Lung microvascular endothelial cell (primary cell): ENCODE measurements around the gene MYT1. TPM values are rescaled to one million over a fixed set of nuclear protein-coding genes. Genes with fewer than 3 reads are reported as not detected.
"Not testable (repeated sequence)": the region's sequence is repeated elsewhere in the genome, so short reads cannot be mapped to it uniquely, and the experiment has no call there.

Experiments used
- DNase-seq, 2 donors: peaks; one replicate each; pipeline versions ENCODE4 v3.0.0 to v3.0.0-alpha.2; 2010; ENCODE audit warnings: low read depth in 2 of 2
- total RNA-seq: library from RNA; depleted of rRNA; stranded (reverse); fragments of >200 nt; gene quantifications from 2 replicates; pipeline ENCODE4 v1.2.1, GENCODE V29; 2014

The MYT1 gene
- total RNA-seq, 1 donor from 2014 or later = under 0.01 TPM

DNA sequence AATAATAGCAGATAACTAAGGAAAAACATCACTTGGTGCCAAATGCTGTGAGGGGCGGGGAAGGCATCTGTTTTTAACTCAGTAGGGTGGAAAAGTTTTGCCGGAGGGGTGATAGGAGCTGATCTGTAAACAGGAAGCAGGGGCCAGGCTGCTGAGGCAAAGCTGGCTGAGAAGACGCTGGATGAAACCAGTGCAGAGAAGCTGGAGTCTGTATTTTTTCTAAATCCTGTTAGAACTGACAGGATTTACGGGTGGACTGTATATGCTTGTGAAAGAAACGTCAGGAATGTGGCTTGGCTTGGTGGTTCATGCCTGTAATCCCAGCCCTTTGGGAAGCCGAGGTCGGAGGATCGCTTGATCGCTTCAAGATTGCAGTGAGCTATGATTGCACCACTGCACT lies 96.9 kb downstream of the MYT1 start:
- peak; percentile 67 to 90 for DNase-seq

DNA sequence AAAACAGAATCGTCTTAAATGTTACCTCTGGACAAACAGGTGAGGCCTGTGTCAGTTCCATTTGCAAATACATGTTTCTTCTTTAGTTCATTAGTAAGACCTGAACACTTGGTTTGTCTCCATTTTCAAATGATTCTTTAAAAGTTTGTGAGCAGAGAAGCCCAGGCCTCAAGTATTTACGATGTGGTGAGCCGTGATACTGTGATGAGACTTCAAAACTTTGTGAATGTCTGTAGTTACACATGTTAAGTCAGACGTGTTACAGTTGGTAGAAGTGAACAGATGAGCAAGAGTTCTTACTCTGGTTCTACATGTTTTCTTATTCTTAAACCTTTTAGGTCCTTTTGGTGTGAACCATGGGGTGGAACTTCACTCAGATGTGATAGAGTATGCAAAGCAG lies 99.8 kb downstream of the MYT1 start:
- DNase-seq = no peak

DNA sequence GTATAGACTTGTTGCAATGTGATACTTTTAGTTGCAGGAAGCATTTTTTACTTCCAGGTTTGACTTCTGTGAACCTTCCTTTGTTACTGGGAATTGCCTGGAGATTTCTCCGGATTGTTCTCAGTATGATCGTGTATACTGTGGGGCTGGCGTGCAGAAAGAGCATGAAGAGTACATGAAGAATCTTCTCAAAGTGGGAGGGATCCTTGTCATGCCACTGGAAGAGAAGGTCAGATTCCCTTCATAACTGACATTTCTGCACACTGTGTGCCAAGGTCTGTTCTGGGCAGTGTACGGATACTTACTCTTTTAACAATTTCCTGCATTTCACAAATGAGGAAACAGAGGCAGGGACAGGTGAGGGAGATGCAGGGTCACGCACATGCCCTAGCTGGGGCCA lies 100.9 kb downstream of the MYT1 start:
- DNase-seq = no peak

DNA sequence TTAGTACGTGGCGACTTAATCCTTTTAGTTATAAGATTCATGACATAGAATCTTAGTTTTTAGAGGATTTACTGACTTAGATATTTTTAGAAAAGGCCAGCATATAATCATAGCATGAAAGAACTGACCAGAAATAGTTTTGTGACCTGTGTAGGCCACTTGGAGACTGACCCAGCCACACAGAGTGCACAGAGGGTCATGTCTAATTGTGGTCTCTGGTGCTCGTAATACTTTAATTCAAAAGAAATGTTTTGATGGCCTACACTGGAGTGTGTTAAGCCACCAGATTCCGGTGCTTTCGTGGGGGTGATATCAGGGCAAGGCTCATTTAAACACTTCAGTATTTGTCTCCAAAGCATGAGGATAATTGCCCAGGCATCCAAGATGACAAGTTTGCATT lies 102.7 kb downstream of the MYT1 start:
- DNase-seq = no peak

DNA sequence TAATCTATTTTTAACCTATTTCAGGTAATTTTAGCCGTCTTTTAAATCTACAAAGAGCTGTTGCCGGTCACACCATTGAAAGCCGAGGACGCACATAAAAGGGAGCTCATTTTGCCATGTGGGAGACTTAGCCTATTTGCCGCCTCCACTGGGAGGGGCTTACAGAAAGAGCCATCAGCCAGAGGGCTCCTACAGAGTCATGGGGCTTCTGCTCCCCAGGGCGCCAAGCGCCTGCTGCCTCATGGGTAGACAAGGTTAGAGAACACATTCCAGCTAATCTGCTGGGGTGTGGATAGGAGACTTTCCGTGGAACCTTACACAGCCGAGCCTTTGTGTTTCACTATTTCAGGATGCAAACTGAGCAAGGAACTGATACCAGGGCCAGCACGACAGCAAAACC lies 103.9 kb downstream of the MYT1 start:
- no peak for DNase-seq

DNA sequence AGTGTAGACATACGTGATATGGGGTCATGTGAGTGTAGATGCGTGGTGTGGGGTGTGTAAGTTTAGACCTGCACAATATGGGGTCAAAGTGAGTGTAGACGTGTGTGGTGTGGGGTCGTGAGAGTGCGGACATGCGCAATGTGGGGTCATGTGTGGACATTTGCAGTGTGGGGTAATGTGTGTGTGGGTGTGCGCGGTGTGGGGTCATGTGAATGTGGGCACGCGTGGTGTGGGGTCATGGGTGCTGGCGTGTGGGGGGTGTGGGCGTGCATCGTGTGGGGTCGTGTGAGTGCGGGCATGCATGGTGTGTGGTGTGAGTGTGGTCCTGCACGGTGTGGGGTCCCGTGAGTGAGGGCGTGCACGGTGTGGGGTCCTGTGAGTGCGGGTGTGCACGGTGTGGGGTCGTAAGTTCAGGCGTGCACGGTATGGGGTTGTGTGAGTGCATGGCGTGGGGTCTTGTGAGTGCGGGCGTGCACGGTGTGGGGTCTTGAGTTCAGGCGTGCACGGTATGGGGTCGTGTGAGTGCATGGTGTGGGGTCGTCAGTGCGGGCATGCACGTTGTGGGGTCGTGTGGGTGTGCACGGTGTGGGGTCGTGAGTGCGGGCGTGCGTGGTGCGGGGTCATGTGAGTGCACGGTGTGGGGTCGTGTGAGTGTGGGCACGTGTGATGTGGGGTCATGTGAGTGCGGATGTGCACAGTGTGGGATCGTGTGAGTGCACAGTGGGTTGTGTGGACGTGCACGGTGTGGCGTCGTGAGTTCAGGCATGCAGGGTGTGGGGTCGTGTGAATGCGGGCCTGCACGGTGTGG lies 105.6 kb downstream of the MYT1 start:
- no peak for DNase-seq

DNA sequence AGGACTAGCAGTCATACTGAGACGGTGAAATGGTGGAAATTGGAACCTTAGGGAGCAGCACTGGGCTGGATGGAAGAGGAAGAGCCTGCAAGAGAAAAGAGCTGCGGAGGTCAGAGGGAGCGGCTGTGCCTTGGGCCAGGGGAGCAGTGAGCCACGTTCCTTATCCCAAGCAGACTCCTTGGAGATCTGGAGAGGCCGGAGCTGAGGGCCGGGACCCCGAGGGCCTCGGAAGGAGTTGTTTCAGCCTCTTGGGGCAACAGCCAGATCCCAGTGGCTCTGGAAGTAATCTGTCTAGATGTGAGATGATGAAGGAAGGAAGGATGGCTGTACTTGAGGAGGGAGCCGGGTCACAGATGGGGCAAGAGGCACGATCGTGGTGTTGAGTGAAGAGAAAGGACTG lies 107.4 kb downstream of the MYT1 start:
- DNase-seq = no peak

DNA sequence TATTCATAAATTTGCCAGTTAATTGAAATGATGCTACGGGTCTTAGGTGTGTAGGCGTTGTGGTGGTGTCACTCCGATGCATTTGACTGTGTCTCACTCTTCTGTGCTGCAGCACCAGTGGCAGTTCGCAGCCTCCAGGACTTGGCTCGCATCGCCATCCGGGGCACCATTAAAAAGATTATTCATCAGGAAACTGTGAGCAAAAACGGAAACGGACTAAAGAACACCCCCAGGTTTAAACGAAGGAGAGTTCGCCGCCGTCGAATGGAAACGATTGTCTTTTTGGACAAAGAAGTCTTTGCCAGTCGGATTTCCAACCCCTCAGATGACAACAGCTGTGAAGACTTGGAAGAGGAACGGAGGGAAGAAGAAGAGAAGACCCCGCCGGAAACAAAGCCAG lies 108.9 kb downstream of the MYT1 start:
- peak in 1 of 2 donors; percentile 31 for DNase-seq

DNA sequence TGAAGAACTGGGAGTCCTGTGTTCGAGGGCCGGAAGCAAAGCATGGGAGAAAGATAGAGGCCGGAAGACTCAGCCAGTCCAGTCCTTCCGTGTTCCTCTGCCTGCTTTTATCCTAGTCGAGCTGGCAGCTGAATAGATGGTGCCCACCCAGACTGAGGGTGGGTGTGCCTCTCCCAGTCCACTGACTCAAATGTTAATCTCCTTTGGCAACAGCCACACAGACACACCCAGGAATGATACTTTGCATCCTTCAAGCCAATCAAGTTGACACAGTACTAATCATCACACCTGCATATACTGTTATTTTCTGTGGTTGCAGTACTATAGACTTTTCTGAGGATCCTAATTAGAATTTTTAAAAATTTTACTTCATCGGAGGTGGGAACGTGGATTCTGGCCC lies 112.6 kb downstream of the MYT1 start:
- DNase-seq = no peak

DNA sequence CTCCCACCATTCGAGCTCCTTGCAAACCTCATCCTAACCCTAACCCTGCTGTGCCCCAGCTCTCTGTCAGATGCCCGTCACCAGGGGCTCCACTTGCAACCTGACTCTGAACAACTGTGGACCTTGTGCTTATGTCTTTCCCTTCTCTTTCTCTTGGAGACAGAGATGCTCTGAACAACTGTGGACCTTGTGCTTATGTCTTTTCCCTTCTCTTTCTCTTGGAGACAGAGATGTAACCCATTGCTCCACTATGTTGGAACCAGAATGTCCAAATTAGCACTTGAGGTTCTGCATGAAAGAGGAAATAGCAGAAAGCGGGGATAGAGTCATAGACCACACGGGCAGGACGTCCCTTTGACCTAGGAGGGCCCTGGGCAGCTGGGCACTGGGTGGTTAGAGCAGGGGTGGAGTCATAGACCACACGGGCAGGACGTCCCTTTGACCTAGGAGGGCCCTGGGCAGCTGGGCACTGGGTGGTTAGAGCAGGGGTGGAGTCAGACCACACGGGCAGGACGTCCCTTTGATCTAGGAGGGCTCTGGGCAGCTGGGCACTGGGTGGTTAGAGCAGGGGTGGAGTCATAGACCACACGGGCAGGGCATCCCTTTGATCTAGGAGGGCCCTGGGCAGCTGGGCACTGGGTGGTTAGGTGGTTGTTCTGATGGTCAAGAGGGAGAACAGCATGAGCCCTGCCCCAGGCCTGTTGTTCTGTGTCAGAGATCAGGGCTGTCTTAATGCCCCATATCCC lies 113.5 kb downstream of the MYT1 start:
- no peak for DNase-seq

DNA sequence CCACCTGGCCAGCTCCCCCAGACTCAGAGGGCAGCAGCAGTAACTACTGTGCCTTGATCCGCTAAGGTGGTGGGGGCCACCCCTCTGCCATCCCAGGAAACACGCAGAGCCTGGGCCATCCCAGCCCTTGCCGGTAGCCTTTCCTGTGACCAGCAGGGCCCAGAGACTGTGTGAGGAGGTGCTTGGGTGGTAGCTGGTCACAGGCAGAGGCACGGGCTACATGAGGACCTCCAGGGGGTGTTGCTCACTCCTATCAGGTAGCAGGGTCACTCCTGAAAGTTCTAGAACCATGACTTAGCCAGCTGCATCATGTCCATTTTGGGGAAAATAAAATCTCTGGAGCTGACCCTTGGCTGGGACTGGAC lies 114.0 kb downstream of the MYT1 start:
- no peak for DNase-seq

DNA sequence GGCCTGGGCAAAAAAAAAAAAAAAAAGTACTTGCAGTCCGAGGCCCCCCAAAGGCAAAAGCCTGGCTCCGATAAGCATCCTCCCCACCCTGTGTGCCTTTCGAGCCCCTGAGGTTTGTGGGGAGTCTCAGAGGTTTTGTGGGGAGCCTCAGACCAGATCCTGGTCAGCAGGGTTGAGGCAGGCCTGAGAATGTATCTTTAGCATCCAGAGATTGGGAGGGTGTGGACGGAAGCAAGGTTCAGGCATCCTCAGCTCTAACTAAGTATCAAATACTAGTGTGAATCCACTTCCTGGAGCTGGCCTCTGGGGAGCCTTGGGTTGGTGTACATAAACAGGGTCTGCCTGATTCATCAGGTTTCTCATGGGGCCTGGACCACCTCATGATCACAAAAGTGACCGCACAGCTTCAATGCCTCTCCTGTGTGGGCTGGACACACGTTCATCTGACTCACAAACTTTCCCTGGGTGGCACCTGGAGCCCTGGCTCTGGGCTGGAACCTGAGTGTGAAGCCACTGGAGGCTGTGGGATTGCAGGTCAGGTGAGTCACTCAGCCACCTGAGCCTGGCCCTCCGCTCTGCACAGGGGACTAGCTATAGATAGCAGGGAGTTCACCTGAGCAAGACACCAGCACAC lies 115.7 kb downstream of the MYT1 start:
- DNase-seq = no peak

DNA sequence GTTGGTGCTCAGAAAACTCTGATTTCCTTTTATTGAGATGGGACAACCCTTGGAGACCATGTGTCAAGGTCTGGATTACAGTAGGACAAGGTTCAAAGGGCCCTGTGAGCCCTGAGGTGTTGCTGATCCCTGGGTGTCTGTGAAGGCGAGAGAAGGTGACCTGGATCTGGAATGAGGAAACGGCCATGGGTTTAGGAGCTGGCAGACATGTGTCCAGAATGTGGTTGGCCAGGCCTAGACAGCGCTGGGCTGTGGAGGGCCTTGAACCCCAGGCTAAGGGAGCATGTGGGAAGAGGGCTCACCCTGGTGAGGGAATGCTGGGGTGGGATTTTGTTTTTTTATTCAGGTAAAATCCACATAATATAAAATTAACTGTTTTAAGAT lies 116.2 kb downstream of the MYT1 start:
- DNase-seq = no peak

DNA sequence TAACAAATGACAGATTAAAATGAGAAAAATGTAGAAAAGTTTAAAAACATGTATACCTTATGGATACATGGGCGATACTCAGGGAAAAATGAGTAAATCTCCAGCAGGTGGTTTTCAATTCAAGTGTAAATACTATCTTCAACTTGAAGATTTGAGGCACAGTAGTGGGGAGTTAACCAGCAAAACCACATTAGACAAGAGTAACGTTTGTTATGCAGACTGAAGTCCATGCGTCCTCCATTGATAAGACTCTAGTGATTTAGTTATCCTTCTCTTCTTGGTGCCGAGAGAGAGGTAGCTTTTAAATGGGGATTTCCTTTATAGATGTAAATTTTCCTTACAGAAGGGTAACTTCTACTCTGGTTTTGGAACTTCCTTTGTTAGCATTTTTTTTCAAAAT lies 119.4 kb downstream of the MYT1 start:
- DNase-seq = no peak

DNA sequence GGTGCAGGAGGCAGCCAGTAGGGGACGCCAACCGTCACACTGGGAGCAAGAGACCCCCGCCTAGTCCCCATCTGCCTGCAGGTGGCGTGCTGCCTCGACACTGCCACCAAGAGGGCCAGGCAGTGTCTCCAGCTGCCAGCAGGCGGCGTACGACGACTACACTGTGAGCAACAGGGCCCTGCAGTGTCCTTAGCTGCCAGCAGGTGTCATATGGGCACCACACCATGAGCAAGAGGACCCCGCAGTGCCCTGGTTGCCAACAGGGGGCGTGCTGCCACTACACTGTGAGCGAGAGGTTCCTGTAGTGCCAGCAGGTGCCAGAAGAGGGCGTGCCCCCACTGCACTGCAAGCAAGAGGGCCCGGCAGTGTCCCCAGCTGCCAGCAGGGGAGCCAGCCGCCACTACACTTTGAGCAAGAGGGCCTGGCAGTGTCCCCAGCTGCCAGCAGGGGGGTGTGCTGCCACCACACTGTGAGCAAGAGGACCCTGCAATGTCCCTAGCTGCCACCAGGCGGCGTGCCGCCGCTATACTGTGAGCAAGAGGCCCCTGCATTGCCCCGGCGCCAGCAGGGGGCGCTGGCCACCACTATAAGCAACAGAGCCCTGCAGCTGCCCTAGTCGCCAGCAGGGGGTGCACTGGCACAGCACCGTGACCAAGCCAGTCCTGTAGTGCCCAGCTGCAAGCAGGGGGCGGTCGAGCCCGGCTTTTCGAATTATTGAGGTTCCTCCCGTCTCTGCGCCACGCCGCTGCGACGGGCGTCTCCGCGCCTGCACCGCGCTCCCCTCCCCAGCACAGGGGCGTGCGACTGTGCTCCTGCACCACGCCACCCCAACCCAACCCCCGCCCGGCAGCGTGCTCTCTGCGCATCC lies 121.6 kb downstream of the MYT1 start:
- peak; percentile 72 to 76 for DNase-seq

DNA sequence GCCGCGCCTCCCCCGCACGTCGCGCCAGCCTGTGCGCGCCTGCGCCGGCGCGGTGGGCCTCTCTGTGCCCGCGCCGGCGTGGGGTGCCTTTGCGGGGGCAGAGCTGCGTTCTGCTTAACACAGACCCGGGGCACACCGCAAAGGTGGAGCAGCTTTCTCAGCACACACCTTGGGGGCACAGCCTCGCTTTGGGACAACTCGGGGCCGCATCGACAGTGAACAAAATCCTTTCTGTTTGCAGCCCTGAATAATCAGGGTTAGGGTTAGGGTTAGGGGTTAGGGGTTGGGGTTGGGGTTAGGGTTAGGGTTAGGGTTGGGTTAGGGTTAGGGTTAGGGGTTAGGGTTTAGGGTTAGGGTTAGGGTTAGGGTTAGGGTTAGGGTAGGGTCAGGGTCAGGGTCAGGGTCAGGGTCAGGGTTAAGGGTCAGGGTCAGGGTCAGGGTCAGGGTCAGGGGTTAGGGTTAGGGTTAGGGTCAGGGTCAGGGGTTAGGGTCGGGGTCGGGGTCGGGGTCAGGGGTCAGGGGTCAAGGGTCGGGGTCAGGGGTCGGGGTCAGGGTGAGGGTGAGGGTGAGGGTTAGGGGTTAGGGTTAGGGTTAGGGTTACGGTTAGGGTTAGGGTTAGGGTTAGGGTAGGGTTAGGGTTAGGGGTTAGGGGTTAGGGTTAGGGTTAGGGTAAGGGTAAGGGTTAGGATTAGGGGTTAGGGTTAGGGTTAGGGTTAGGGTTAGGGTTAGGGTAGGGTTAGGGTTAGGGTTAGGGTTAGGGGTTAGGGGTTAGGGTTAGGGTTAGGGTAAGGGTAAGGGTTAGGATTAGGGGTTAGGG lies 122.4 kb downstream of the MYT1 start:
- peak in 1 of 2 donors; percentile 39 for DNase-seq

DNA sequence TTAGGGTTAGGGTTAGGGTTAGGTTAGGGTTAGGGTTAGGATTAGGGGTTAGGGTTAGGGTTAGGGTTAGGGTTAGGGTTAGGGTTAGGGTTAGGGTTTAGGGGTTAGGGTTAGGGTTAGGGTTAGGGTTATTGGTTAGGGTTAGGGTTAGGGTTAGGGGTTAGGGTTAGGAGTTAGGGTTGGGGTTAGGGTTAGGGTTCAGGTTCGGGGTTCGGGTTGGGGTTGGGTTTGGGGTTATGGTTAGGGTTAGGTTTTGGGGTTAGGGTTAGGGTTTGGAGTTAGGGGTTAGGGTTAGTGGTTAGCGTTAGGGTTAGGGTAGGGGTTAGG lies 123.0 kb downstream of the MYT1 start:
- not testable (repeated sequence) for DNase-seq
